Measurements from ENCODE around the gene OGFOD3.

The OGFOD3 gene

GRCh38 chr17:82435103-82435502 lies 16.7 kb upstream of the OGFOD3 start:
- TF ChIP-seq EP300 (IDR thresholded peaks at IDR 0.05; ENCODE audit: borderline replicate concordance) (no peak), REST (IDR thresholded peaks at IDR 0.05; ENCODE audit: low read depth) (no peak), YY1 (IDR thresholded peaks at IDR 0.05; ENCODE audit: low read depth) (no peak), TAF1 (IDR thresholded peaks at IDR 0.05; ENCODE audit: low read depth) (no peak), NFIC (IDR thresholded peaks at IDR 0.05) (no peak), EGR1 (IDR thresholded peaks at IDR 0.05) (no peak), FOXM1 (IDR thresholded peaks at IDR 0.05; ENCODE audit: borderline replicate concordance, low read depth) (no peak), CEBPB (IDR thresholded peaks at IDR 0.05) (no peak), USF1 (IDR thresholded peaks at IDR 0.05) (no peak), ZBTB7A (IDR thresholded peaks at IDR 0.05; ENCODE audit: low read depth) (no peak), RAD21 (IDR thresholded peaks at IDR 0.05; ENCODE audit: low read depth) (no peak), CREB1 (IDR thresholded peaks at IDR 0.05; ENCODE audit: low read depth) (no peak), TCF12 (IDR thresholded peaks at IDR 0.05; ENCODE audit: low read depth) (no peak), TEAD4 (IDR thresholded peaks at IDR 0.05) (no peak)
- TF ChIP-seq, protein P1, sequence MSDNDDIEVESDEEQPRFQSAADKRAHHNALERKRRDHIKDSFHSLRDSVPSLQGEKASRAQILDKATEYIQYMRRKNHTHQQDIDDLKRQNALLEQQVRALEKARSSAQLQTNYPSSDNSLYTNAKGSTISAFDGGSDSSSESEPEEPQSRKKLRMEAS (IDR thresholded peaks at IDR 0.05) = no peak

DNA sequence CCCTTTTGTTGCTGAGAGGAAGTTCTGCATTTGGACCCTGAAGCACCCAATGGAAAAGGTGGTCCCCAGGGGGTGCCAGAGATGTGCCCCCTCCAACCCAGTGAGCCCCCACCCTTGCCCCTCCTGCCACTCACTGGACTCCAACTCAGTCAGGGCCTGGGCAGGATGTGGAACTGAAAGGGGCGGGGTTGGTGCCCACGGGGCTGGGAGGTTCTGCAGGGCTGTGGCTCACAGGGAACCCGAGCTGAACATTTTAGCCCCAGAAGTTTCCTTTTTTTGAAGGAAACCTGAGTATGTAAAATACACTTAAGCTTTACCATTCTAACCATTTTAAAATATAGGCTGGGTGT lies 15.8 kb upstream of the OGFOD3 start:
- TF ChIP-seq YY1 (IDR thresholded peaks at IDR 0.05; ENCODE audit: low read depth) (no peak), REST (IDR thresholded peaks at IDR 0.05; ENCODE audit: low read depth) (no peak), RAD21 (IDR thresholded peaks at IDR 0.05; ENCODE audit: low read depth) (no peak), EP300 (IDR thresholded peaks at IDR 0.05; ENCODE audit: borderline replicate concordance) (no peak), CEBPB (IDR thresholded peaks at IDR 0.05) (no peak), FOXM1 (IDR thresholded peaks at IDR 0.05; ENCODE audit: borderline replicate concordance, low read depth) (no peak), TCF12 (IDR thresholded peaks at IDR 0.05; ENCODE audit: low read depth) (no peak), TEAD4 (IDR thresholded peaks at IDR 0.05) (no peak), EGR1 (IDR thresholded peaks at IDR 0.05) (no peak)

GRCh38 chr17:82433560-82434215 lies 15.3 kb upstream of the OGFOD3 start:
- TF ChIP-seq RAD21 (IDR thresholded peaks at IDR 0.05; ENCODE audit: low read depth) (no peak), TCF12 (IDR thresholded peaks at IDR 0.05; ENCODE audit: low read depth) (no peak), NFIC (IDR thresholded peaks at IDR 0.05) (no peak), USF1 (IDR thresholded peaks at IDR 0.05) (no peak), FOXM1 (IDR thresholded peaks at IDR 0.05; ENCODE audit: borderline replicate concordance, low read depth) (no peak), REST (IDR thresholded peaks at IDR 0.05; ENCODE audit: low read depth) (no peak), ZBTB7A (IDR thresholded peaks at IDR 0.05; ENCODE audit: low read depth) (no peak), YY1 (IDR thresholded peaks at IDR 0.05; ENCODE audit: low read depth) (no peak), CREB1 (IDR thresholded peaks at IDR 0.05; ENCODE audit: low read depth) (no peak), EGR1 (IDR thresholded peaks at IDR 0.05) (no peak), EP300 (IDR thresholded peaks at IDR 0.05; ENCODE audit: borderline replicate concordance) (no peak), TAF1 (IDR thresholded peaks at IDR 0.05; ENCODE audit: low read depth) (no peak), TEAD4 (IDR thresholded peaks at IDR 0.05) (no peak), CEBPB (IDR thresholded peaks at IDR 0.05) (no peak)
- TF ChIP-seq, protein P1 (IDR thresholded peaks at IDR 0.05) = no peak

DNA sequence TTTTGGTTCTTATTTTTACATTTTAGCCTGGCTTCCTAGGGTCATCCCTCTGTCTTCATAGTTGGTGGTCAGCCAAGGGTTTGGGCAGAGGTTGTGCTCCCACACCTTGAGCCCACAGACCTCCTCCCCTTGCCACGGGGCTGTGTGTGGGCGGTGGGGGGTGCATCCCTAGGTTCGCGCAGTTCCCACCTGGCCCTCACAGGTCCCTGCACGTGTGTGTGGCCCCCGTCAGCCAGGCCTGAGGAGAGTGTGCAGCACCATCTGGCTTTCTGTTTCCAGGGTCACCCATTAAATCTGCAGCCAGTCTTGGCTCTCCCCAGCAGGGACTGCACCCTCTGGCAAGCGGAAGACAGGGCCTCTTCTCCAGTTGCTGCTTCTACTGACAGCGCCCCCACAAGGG lies 13.6 kb upstream of the OGFOD3 start:
- no peak for TF ChIP-seq EP300 (IDR thresholded peaks at IDR 0.05; ENCODE audit: borderline replicate concordance)
- no peak for TF ChIP-seq ZBTB7A (IDR thresholded peaks at IDR 0.05; ENCODE audit: low read depth)
- no peak for TF ChIP-seq CEBPB (IDR thresholded peaks at IDR 0.05)

Data from Ishikawa (cell line).